T-helper 17 cell (primary cell): ENCODE measurements around the gene HS6ST3. TPM values are rescaled to one million over a fixed set of nuclear protein-coding genes. Genes with fewer than 3 reads are reported as not detected.

Experiments used
- ATAC-seq: fragments of 150-1000 bp; cut with Tn5 transposase; 2 replicates; pipeline ENCODE4 v1.10.0; 2021; ENCODE audit warnings: mild to moderate bottlenecking, moderate library complexity
- DNase-seq, 3 donors: peaks; one replicate each; pipeline versions ENCODE4 v3.0.0 to v3.0.0-alpha.2; 2020 to 2021
- H3K9me3 ChIP-seq: one replicate; pipeline ENCODE4 v1.7.0; 2013; ENCODE audit warnings: low read length, mild to moderate bottlenecking; ENCODE audit not compliant: control insufficient read depth, poor library complexity, severe bottlenecking
- H3K27ac Mint-ChIP-seq: one replicate; pipeline ENCODE4 v1.8.0; 2022; ENCODE audit warnings: mild to moderate bottlenecking, moderate library complexity, mixed read lengths
- H3K27me3 Mint-ChIP-seq: one replicate; pipeline ENCODE4 v1.8.0; 2022; ENCODE audit warnings: mixed read lengths
- H3K36me3 Mint-ChIP-seq: one replicate; pipeline ENCODE4 v1.8.0; 2022; ENCODE audit warnings: low read depth, mixed read lengths
- H3K4me1 Mint-ChIP-seq: one replicate; pipeline ENCODE4 v1.8.0; 2022; ENCODE audit warnings: mild to moderate bottlenecking, mixed read lengths
- H3K4me3 Mint-ChIP-seq: one replicate; pipeline ENCODE4 v1.8.0; 2022; ENCODE audit warnings: mild to moderate bottlenecking, moderate library complexity, mixed read lengths
- total RNA-seq, 4 donors: library from RNA in 2 of 4; stranded (reverse) in 2 of 4; gene quantifications; one replicate each; pipeline ENCODE4 v1.2.3 and lab custom pipeline; 2022 to 2026

Gene HS6ST3
- total RNA-seq, 2 donors from 2014 or later, result not detected

DNA sequence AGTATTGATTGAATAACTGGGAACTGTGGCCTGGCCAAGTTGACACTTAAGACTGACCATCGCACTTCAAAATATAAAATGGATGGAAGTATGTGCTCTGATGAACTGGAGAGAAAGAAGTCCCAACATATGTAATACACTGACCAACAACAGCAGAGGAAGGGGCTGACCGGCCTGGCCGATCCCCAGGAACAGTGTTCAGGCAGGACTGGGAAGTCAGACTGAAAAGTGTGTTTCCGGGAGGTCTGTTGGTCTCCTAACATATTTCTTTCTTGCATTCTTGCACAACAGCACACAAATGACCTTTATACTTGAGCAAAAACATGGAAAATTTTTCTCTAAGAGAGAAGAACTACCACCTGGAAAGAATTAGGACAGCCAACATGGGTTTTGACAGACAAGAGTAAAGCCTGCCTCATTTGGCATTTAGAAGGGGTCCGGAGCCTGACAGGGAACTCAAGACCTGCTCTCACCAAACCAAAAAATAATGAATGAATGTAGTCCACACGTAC, 606.5 kb downstream of the HS6ST3 start:
- no peaks in the 10 kb centered on the region for H3K36me3 Mint-ChIP-seq
- H3K27ac Mint-ChIP-seq, result no peak overlapping the region
- no peak overlapping the region for H3K4me3 Mint-ChIP-seq
- no peaks in the 10 kb centered on the region for H3K27me3 Mint-ChIP-seq
- peaks cover 2% of the 10 kb centered on the region for H3K9me3 ChIP-seq
- DNase-seq (no peak), ATAC-seq (no peak)
- no peaks in the 10 kb centered on the region for H3K4me1 Mint-ChIP-seq

- no peaks in the 10 kb centered on the region for H3K36me3 Mint-ChIP-seq
- no peaks in the 10 kb centered on the region for H3K27me3 Mint-ChIP-seq
- no peak overlapping the region for H3K27ac Mint-ChIP-seq
- no peak overlapping the region for H3K4me3 Mint-ChIP-seq
- no peaks in the 10 kb centered on the region for H3K4me1 Mint-ChIP-seq
- H3K9me3 ChIP-seq, result no peaks in the 10 kb centered on the region
- DNase-seq (no peak), ATAC-seq (no peak)
Measured at GRCh38 chr13:96700657-96701056, 610.8 kb downstream of the HS6ST3 start.

GRCh38 chr13:96707146-96707545, 617.2 kb downstream of the HS6ST3 start:
- H3K27ac Mint-ChIP-seq, result no peak overlapping the region
- H3K4me1 Mint-ChIP-seq, result no peaks in the 10 kb centered on the region
- H3K27me3 Mint-ChIP-seq, result no peaks in the 10 kb centered on the region
- no peak for DNase-seq
- no peak for ATAC-seq
- no peak overlapping the region for H3K4me3 Mint-ChIP-seq
- H3K36me3 Mint-ChIP-seq, result no peaks in the 10 kb centered on the region
- no peaks in the 10 kb centered on the region for H3K9me3 ChIP-seq

GRCh38 chr13:96710166-96710862, 620.4 kb downstream of the HS6ST3 start:
- H3K4me3 Mint-ChIP-seq, result no peak overlapping the region
- H3K27ac Mint-ChIP-seq, result no peak overlapping the region

GRCh38 chr13:96720446-96720845, 630.5 kb downstream of the HS6ST3 start:
- no peaks in the 10 kb centered on the region for H3K9me3 ChIP-seq
- DNase-seq (no peak), ATAC-seq (no peak)
- Mint-ChIP-seq H3K27me3 (no peaks in the 10 kb centered on the region), H3K27ac (no peak overlapping the region), H3K36me3 (no peaks in the 10 kb centered on the region), H3K4me1 (no peaks in the 10 kb centered on the region), H3K4me3 (no peak overlapping the region)

More at GRCh38 chr13:96710166-96710862, 620.4 kb downstream of the HS6ST3 start:
- no peaks in the 10 kb centered on the region for H3K36me3 Mint-ChIP-seq
- H3K4me1 Mint-ChIP-seq, result no peaks in the 10 kb centered on the region
- H3K9me3 ChIP-seq, result no peaks in the 10 kb centered on the region
- ATAC-seq (no peak), DNase-seq (no peak)
- H3K27me3 Mint-ChIP-seq, result no peaks in the 10 kb centered on the region

- ATAC-seq (no peak), DNase-seq (no peak)
- H3K9me3 ChIP-seq, result no peaks in the 10 kb centered on the region
- Mint-ChIP-seq H3K27me3 (no peaks in the 10 kb centered on the region), H3K36me3 (no peaks in the 10 kb centered on the region), H3K4me3 (no peak overlapping the region), H3K27ac (no peak overlapping the region), H3K4me1 (no peaks in the 10 kb centered on the region)
Measured at GRCh38 chr13:96726651-96727050, 636.7 kb downstream of the HS6ST3 start.

GRCh38 chr13:96728463-96728862, 638.6 kb downstream of the HS6ST3 start:
- Mint-ChIP-seq H3K4me3 (no peak overlapping the region), H3K4me1 (no peaks in the 10 kb centered on the region), H3K27ac (no peak overlapping the region), H3K36me3 (no peaks in the 10 kb centered on the region), H3K27me3 (no peaks in the 10 kb centered on the region)
- ATAC-seq (no peak), DNase-seq (no peak)
- no peaks in the 10 kb centered on the region for H3K9me3 ChIP-seq

DNA sequence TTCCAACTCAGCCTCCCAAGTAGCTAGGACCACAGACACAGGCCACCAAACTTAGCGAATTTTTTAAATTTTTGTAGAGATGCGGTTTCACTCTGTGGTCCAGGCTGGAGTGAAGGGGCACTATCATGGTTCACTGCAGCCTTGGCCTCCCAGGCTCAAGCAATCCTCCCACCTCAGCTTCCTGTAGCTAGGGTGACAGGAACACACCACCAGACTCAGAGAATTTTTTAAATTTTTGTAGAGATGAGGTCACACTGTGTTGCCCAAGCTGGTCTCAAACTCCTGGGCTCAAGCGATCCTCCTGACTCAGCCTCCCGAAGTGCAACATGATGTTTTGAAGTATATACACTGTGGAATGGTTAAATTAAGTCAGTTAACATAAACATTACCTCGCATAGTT, 640.8 kb downstream of the HS6ST3 start:
- no peak overlapping the region for H3K4me3 Mint-ChIP-seq
- H3K4me1 Mint-ChIP-seq, result no peaks in the 10 kb centered on the region
- H3K27ac Mint-ChIP-seq, result no peak overlapping the region
- DNase-seq (no peak), ATAC-seq (no peak)
- no peaks in the 10 kb centered on the region for H3K9me3 ChIP-seq
- H3K36me3 Mint-ChIP-seq, result no peaks in the 10 kb centered on the region
- H3K27me3 Mint-ChIP-seq, result no peaks in the 10 kb centered on the region

DNA sequence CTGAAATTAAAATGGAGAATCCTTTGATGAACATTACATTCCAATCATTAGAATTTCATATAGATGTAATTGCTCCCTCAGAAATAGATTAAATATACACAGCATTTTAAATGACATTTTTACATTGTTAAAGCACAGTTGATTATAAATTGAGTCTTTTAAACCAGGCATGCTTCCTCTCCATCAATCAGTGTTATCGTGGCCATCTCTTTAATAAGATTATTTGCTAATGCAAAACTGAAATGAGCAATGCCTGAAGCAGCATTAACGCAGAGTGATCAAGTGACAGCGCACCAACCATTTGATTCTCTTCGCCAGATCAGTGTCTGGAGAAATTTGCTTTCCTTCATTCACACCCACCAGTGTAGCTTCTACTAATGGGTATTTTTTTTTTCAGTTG, 644.6 kb downstream of the HS6ST3 start:
- no peaks in the 10 kb centered on the region for H3K9me3 ChIP-seq
- Mint-ChIP-seq H3K36me3 (no peaks in the 10 kb centered on the region), H3K4me1 (no peaks in the 10 kb centered on the region), H3K27me3 (no peaks in the 10 kb centered on the region), H3K4me3 (no peak overlapping the region), H3K27ac (no peak overlapping the region)
- DNase-seq, result no peak
- no peak for ATAC-seq

- no peaks in the 10 kb centered on the region for H3K36me3 Mint-ChIP-seq
- no peaks in the 10 kb centered on the region for H3K4me1 Mint-ChIP-seq
- H3K27me3 Mint-ChIP-seq, result no peaks in the 10 kb centered on the region
- H3K27ac Mint-ChIP-seq, result no peak overlapping the region
- H3K4me3 Mint-ChIP-seq, result no peak overlapping the region
- H3K9me3 ChIP-seq, result no peaks in the 10 kb centered on the region
- DNase-seq (no peak), ATAC-seq (no peak)
Measured at GRCh38 chr13:96741779-96742178, 651.9 kb downstream of the HS6ST3 start.

GRCh38 chr13:96743296-96744089, 653.6 kb downstream of the HS6ST3 start:
- ATAC-seq (no peak), DNase-seq (no peak)
- no peaks in the 10 kb centered on the region for H3K27me3 Mint-ChIP-seq
- no peak overlapping the region for H3K27ac Mint-ChIP-seq
- no peaks in the 10 kb centered on the region for H3K36me3 Mint-ChIP-seq
- H3K4me1 Mint-ChIP-seq, result no peaks in the 10 kb centered on the region
- no peaks in the 10 kb centered on the region for H3K9me3 ChIP-seq
- H3K4me3 Mint-ChIP-seq, result no peak overlapping the region

DNA sequence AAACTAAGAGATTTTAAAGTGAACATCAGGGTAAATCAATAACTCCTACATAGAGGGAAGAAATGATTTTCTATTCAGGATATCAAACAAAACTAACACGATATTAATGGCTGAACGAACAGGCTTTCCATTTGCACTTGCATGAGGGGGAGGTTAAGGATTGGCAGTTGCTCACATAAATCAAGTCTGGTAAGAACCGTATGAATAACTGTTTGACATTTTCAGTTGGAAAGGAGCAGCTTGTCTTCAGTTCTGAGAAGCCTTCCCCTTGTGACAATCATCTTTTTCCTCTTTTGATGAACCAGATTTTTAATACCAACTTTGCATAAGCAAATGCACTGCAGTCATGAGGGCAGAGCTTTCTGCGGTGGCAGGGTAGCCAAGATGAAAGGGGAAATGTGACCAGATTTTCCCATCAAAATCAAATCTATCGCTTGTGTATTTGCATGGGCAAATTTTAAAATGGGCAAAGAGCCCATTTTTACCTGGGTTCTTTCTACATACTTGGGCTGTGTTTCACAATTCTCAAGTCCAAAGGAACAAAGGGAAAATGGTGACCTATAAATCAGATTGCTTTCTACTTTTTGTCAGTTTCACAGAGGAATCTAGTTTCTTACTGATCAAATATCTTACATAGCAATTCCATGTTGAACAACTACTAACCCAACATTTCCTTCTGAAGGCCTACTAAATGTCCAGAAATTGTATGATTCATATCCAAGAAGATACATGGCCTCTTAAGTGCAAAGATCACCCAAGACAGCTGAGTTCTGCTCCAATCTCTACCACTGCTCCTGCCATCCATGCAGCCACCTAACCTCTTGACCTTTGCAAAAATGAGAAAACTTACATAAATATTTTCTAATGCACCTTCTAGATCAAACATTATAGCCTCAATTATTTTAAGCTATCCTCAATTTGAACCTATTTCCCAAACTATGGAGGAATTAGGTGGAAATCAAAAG, 654.7 kb downstream of the HS6ST3 start:
- no peaks in the 10 kb centered on the region for H3K4me1 Mint-ChIP-seq
- no peaks in the 10 kb centered on the region for H3K9me3 ChIP-seq
- no peaks in the 10 kb centered on the region for H3K27me3 Mint-ChIP-seq
- no peak overlapping the region for H3K27ac Mint-ChIP-seq
- ATAC-seq (no peak), DNase-seq (no peak)
- H3K4me3 Mint-ChIP-seq, result no peak overlapping the region
- H3K36me3 Mint-ChIP-seq, result no peaks in the 10 kb centered on the region

DNA sequence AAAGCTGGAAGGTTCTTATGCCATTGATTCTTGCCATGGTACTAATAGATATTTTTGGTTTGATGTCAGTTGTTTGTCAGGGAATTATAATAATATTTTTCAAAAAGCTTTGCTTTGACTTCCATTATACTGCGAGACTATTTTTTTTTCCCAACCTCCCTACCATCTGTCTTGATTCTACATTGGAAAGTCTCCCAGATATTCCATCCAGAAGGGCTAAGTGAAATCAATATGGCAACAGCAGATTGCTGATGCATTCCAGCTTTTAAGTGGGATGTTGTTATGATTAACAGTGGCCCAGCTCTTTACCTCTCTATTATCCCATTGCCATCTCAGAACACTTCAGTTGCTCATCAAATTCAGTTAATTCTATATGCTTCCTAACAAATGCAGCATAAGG, 657.0 kb downstream of the HS6ST3 start:
- ATAC-seq (no peak), DNase-seq (no peak)
- Mint-ChIP-seq H3K27me3 (no peaks in the 10 kb centered on the region), H3K36me3 (no peaks in the 10 kb centered on the region), H3K4me3 (no peak overlapping the region), H3K4me1 (no peaks in the 10 kb centered on the region), H3K27ac (no peak overlapping the region)
- H3K9me3 ChIP-seq, result no peaks in the 10 kb centered on the region
